EL (cell line): ENCODE data around the gene N4BP2.
"Not testable (repeated sequence)": the region's sequence is repeated elsewhere in the genome, so short reads cannot be mapped to it uniquely, and the experiment has no call there.

ENCODE experiments used
- DNase-seq: peaks from one replicate; pipeline ENCODE4 v3.0.0-alpha.2; 2016

Gene N4BP2

DNA sequence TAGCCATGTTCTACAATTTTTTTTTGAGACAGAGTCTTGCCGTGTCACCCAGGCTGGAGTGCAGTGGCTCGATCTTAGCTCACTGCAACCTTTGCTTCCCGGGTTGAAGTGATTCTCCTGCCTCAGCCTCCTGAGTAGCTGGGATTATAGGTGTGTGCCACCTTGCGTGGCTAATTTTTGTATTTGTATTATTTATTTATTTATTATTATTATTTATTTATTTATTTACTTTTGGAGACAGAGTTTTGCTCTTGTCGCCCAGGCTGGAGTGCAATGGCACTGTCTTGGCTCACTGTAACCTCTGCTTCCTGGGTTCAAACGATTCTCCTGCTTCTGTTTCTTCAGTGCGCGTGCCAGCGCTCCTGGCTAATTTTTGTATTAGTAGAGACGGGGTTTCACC is 36.8 kb downstream of the N4BP2 start:
- DNase-seq, result not testable (repeated sequence)

DNA sequence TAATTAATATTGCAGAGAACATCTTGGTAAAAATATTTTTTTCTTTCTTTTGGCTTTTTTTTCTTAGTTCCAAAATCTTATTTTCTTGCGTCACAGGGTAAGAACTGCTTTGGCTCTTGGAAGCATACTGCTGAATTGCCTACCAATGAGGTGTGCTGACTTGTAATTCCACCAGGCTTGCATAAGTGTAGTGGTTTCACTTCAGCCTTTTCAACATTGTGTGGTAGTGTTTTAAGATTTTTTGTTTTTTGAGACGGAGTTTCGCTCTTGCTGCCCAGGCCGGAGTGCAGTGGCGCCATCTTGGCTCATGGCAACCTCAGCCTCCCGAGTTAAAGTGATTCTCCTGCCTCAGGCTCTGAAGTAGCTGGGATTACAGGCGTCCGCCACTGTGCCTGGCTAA is 42.4 kb downstream of the N4BP2 start:
- no peak for DNase-seq

DNA sequence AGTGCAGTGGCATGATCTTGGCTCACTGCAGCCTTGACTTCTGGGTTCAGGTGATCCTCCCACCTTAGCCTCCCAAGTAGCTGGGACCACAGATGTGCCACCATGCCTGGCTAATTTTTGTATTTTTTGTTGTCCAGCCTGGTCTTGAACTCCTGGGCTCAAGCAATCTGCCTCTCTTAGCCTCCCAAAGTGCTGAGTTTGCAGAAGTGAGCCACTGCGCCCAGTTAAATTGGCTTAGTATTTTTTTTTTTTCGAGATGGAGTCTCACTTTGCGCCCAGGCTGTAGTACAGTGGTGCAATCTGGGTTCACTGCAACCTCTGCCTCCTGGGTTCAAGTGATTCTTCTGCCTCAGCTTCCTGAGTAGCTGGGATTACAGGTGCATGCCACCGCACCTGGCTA is 50.5 kb downstream of the N4BP2 start:
- not testable (repeated sequence) for DNase-seq

DNA sequence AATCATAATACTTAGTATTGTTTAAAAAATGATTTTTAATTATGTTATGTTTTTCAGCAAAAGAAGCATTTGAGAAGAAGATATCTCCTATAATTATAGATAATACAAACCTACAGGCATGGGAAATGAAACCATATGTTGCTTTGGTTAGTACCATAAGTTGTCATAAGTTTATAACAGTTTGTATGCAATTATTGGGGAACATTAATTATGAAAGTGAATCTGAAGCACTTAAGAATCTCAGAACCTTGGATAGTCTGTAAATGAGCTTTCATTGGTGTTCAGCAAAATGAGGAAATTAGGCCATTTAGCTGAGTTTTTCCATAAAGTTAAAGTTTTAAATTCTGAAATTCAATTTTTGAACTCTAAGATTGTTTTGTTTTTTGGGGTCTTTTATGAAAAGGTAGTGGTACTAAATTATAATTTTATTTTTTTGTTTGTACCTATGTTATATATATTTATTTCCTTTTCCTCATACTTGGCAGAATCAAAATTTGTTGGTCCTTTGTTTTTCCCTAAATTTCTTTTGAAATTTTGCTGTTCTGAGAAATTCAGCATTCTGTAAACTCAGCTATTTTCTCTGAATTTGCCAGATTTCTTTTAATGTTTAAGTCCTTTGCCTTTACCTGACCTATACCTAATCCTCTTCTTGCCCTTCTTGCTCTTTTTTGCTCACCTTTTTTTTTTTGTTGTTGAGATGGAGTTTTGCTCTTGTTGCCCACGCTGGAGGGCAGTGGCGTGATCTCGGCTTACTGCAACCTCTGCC is 55.6 kb downstream of the N4BP2 start:
- no peak for DNase-seq

DNA sequence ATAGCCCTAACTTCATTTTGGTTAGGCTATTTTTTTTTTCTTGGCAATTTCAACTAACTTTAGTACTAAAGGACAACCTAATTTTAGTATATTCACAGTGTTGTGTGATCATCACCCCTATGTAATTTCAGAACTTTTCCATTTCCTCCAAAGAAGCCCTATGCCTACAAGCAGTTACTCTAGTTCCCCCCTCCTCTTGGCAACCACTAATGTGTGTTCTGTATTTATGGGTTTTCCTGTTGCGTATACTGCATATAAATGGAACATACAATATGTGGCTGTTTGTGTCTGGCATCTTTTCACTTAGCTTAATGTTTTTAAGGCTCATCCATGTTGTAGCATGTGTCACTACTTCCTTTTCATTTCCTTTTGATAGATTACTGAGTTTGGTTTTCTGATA is 57.6 kb downstream of the N4BP2 start:
- no peak for DNase-seq

DNA sequence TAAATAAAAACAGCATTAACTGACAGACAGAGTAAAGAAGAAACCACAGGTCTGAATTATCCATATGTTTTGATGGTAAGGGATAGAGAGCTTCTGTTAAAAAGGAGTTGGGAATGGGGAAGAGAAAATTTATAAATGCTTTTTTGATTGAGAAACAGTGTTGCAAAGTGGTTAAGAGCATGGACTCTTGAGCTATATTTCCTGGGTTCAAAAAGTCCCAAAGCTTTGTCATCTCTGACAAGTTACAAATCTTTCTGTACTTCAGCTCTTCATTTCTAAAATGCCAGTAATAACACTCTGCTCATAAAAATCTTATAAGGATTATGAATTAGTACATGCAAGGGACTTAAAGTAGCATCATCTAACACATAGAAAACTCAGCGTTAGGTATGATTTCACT is 62.2 kb downstream of the N4BP2 start:
- no peak for DNase-seq

DNA sequence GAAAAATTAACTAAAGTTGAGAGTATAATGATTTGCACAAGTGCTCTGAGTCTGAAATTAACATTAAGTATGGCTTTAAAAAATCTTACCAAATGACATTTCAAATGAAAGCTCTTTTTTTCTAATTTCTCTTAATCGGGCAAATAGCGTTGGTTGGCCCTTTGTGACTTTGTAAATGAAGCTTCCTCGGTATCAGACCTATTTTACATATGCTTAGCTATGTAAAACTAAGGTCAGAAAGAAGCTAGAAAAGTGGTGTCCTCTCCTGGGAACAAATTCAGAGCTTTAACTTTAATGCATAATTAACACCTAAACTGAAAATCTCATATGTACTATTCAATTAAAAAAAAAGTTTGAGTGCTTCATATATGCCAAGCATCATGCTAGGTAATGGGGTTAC is 62.7 kb downstream of the N4BP2 start:
- DNase-seq, result no peak

DNA sequence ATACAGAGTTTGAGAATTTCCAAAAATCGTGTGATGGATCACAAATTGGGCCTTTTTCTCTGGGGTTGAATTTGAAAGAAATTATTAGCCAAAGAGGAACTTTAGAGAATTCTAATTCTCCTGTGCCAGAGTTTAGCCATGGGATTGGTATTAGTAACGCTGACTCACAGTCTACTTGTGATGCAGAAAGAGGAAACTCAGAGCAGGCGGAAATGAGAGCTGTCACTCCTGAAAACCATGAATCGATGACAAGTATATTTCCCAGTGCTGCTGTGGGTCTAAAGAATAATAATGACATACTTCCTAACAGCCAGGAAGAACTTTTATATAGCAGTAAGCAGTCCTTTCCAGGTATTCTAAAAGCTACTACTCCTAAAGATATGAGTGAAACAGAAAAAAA is 64.9 kb downstream of the N4BP2 start:
- peak; percentile 77 for DNase-seq

DNA sequence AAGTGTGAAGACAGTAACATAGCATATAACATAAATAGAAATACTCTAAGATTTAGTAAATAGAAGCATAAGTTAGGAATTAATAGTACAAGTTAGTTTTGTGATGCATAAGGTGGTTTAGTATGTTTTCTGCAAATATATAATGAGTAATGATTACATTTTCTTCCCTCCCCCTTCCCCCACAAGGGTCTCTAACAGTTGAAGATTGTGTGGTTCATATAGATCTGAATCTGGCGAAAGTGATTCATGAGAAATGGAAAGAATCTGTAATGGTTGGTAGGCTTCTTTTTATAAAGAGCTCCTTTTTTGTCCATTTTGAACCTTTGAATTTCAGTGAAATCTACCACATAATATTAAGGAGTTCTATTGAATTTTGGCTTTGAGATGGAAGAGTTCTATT is 66.3 kb downstream of the N4BP2 start:
- no peak for DNase-seq

DNA sequence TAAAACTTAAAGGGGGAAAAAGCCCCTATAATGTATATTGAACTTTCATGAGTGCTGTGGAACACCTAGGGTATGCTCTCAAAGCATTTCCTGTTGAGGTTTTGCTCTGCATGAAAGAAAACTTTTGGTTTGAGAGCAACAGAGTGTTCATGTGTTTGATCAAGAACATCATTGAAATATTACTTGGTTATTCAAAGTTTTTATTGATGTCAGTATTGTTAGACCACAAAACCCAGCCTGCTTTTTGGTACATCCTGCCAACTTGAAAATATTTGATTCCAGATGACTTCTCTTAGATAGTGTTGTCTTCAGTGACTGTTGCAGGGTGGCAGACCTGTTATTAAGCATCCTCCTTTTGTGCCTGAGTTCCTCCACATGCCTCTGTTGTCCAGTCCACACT is 68.0 kb downstream of the N4BP2 start:
- no peak for DNase-seq

DNA sequence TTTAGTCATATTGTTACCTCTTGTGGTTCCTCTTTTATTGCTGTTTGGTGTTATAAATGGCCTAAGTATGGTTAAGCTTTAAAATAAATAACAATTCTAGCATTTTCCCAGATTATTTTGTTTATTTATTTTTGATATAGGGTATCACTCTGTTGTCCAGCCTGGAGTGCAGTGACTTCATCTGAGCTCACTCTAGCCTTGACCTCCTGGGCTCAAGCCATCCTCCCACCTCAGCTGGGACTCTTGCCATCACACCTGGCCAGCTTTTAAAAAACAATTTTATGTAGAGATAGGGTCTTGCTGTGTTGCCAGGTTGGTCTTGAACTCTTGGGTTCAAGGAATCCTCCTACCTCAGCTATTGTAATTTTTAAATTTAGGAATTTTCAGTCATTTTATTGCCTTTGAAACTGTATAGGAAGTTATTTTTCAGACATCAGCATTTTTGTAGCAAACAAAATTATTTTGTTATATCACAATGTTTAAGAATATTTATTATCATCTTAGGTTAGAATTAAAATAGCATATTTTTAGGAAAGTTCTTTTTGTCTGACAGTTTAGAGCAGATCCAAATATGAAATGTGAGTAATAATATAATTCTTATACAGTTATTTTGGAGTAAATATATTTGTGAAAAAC is 73.9 kb downstream of the N4BP2 start:
- DNase-seq, result no peak

DNA sequence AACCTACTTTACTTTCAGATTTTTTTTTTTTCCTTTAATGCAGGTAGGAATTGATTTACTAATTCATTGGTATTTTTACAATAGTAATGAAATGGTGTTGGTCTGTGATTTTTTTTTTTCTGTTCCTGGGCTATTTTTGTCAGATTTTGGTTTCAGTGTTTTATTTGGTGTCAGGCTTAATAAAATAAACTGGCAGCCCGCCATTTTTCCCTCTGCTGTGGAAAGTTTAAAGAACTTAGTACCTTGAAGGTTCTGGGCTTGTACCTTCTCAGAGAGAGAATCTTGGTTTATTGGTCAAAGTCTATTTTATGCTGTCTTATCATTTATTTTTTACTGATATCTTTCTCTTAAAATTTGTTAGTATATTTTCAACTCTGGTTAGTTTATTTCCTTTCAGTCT is 76.2 kb downstream of the N4BP2 start:
- DNase-seq, result no peak

DNA sequence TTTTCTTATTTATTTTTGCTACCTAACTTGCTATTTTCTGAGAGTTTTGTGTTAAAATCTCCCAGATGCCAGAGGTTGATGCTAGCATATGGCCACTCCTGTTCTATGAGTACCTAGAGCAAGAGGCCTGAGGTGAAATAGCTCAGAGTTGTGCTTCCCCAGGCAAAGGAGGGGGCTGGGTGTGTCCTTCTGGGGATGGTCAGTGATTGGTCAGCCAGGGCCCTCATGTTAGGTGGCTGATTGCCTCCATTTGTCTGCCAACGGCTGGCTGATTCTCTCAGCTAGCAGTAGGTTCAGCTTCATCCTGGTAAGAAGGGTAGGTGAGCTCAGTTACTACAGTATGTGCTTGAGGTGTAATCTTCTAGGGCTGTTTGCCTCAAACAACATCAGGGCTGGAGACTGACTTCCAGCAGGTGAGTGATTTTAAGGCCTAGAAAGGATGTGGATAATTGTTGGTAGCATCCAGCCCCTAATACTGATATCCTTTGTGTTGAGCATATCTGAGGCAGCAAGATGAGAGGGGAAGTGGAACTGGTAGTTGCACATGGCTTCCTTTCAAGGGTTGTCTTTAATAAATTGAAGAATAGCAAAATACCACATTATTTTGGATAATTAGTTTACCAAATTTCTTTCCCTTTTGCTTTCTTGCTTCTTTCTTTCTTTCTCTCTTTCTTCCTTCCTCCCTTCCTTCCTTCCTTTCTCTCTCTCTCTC is 77.7 kb downstream of the N4BP2 start:
- no peak for DNase-seq

DNA sequence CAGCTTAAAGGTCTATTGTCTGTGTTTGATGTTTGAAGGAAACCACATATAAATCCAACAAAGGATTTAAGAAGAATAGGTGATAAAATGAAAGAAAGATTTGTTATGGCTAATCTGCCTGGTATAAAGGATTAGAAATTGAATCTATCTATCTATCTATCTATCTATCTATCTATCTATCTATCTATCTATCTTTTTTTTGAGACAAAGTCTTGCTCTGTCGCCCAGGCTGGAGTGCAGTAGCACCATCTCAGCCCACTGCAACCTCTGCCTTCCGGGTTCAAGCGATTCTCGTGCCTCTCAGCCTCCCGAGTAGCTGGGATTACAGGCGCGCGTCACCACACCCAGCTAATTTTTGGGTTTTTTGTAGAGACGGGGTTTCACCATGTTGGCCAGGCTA is 79.6 kb downstream of the N4BP2 start:
- not testable (repeated sequence) for DNase-seq

DNA sequence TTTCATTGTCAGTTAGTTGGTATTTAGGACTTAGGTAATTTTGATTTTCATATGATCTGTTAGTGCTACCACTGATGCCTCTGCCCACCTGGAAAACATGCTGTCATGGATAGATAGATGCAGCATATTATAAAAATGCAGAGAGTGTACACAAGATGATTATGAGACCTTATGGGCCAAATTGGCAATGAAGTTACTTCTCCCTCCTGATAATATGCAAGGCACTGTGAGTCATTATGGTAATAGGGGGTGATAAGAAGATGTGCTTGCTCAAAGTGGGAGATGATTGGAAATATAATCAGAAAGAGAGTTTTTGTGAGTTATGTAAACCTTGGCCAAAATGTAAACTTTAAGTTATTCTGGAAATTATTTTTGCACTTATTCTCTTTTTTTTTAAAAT is 83.5 kb downstream of the N4BP2 start:
- DNase-seq, result no peak

DNA sequence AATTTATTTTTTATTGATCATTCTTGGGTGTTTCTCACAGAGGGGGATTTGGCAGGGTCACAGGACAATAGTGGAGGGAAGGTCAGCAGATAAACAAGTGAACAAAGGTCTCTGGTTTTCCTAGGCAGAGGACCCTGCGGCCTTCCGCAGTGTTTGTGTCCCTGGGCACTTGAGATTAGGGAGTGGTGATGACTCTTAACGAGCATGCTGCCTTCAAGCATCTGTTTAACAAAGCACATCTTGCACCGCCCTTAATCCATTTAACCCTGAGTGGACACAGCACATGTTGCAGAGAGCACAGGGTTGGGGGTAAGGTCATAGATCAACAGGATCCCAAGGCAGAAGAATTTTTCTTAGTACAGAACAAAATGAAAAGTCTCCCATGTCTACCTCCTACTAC is 83.9 kb downstream of the N4BP2 start:
- DNase-seq, result not testable (repeated sequence)

DNA sequence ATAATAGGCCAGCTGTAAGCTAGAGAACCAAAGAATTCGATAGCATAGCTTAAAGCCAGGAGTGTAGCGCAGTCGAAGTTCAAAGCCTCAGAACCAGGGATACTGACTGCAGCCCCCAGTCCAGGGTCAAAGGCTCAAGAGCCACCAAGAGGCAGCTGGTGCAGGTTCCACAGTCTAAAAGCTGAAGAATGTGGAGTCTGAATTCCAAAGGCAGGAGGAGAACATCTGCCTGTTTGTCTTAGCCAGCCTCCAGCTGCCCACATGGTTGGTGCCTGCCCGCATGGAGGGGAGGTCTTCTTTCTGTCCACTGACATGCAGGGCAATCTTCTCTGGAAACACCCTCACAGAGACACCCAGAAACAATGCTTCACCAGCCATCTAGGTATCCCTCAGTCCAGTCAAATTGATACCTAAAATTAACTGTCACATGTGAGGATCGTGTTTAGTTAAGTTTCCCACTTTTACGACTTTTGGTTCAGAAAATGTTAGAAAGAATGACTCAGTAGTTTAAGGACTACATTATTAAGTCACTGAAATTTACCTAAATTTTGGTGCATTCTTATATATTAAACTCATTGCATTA is 87.4 kb downstream of the N4BP2 start:
- no peak for DNase-seq

DNA sequence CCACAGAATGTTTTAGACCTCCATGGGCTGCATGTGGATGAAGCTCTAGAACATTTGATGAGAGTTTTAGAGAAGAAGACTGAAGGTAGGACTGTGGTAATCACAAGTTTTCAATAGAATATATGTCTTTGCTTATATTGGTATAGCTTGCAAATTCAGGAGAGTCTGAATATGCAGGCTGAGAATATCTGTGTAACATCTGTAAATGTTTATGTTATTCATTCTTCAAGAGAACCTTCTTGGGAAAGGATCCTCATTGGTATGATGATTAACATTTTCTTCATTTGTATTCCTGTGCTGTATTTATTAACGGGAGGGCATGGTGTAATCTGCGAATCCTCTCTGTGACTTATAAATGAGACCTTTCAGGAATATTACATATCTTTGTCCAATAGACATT is 88.1 kb downstream of the N4BP2 start:
- DNase-seq, result no peak

DNA sequence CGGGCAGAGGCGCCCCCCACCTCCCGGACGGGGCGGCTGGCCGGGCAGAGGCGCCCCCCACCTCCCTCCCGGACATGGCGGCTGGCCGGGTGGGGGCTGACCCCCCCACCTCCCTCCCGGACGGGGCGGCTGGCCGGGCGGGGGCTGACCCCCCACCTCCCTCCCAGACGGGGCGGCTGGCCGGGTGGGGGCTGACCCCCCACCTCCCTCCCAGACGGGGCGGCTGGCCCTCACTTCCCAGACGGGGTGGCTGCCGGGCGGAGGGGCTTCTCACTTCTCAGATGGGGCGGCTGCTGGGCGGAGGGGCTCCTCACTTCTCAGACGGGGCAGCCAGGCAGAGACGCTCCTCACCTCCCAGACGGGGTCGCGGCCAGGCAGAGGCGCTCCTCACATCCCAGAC is 90.8 kb downstream of the N4BP2 start:
- not testable (repeated sequence) for DNase-seq

DNA sequence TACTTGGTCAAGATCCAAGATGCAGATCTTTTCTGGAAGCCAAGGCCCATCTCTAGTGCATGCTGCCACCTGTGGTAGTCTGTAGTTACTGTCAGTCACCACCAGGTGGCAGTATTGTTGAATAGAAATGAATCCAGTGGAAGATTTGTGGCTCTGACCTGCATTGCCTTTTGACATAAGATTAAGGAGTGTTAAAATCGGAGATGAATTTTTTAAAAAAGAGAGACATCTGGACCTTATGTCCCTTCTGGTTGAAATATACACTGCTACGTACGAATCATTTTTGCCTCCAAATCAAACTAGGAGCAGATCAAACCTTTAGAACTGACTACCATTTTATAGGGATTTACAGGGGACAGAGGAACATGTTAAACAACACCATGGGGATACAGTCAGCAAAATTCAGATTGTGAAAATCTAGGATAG is 93.3 kb downstream of the N4BP2 start:
- peak; percentile 65 for DNase-seq

DNA sequence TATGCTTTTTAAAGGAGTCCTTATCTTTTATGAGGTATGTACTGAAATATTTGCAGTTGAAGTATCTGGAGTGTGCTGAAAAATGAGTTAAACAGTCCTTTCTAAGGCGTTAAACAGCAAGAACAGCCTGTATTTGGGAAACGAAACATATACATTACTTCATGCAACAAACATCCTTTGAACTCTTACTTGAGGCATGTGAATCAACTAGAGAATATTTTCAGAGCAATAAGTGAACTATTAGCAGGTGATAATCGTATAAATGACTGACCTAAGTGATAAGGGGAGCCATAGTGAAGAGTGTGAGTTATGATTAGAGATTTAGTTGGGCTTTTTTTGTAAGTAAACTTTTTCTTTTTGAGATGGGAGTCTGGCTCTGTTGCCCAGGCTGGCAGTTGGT is 94.3 kb downstream of the N4BP2 start:
- DNase-seq, result no peak

DNA sequence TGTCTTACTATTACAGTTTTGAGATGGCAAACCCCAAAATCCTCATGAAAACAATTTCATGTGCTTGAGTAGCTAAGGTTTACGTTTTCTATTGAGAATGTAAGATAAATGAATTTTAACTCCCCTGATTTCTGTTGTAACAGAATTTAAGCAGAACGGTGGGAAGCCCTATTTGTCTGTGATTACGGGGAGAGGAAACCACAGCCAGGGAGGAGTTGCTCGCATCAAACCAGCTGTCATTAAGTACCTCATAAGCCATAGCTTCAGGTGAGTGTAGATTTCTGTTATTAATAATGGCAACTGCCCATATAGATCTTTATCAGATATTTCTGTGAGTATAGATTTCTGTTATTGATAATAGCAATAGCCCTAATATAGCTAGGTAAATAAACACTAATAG is 96.0 kb downstream of the N4BP2 start:
- DNase-seq, result no peak

DNA sequence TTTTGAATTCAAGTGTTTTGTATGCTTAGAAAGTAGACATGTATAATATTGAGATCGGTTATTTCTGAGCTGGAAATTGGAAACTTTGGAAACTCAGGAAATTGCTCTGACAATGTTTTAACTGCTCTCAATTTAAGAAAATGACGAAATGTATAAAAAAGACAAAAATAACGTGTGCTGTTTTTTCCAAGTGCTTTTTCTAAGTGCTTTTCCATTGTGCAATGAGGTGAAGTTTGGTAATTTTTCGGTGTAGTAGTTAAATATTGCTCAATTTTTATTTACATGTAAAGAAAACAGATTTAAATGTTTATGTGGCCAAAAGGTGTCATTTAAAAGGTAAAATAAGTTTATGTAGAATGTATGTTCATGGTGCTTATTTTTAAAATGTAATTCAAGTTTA is 100.8 kb downstream of the N4BP2 start:
- no peak for DNase-seq

DNA sequence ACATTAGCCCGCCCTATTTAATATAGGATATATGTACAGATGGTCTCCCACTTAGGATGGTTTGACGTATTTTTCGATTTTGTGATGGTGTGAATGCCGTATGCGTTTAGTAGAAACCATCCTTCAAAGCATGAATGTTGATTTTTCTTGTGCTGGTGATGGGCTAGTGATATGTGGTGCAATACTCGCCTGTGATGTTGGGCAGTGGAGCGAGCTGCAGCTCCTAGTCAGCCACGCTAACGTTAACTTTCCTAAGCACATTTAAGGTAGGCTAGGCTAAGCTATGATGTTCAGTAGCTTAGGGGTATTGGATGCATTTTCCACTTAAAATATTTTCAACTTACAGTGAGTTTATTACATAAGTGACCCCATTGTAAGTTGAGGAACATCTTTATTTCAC is 103.6 kb downstream of the N4BP2 start:
- no peak for DNase-seq
